ENCODE data around the gene ERG28.
A peak's percentile ranks its signal among the peaks of the same experiment; 100 is the strongest.

The ERG28 gene

GRCh38 chr14:75640876-75641275 lies 19.8 kb downstream of the ERG28 start:
- TF ChIP-seq, protein P1, sequence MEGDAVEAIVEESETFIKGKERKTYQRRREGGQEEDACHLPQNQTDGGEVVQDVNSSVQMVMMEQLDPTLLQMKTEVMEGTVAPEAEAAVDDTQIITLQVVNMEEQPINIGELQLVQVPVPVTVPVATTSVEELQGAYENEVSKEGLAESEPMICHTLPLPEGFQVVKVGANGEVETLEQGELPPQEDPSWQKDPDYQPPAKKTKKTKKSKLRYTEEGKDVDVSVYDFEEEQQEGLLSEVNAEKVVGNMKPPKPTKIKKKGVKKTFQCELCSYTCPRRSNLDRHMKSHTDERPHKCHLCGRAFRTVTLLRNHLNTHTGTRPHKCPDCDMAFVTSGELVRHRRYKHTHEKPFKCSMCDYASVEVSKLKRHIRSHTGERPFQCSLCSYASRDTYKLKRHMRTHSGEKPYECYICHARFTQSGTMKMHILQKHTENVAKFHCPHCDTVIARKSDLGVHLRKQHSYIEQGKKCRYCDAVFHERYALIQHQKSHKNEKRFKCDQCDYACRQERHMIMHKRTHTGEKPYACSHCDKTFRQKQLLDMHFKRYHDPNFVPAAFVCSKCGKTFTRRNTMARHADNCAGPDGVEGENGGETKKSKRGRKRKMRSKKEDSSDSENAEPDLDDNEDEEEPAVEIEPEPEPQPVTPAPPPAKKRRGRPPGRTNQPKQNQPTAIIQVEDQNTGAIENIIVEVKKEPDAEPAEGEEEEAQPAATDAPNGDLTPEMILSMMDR (conservative IDR thresholded peaks at IDR 0.05; ENCODE audit: low read depth, low read length), result no peak
- no peak overlapping the region for H3K4me3 ChIP-seq (ENCODE audit: low read depth, low read length)
- no peak for DNase-seq (ENCODE audit: low read depth)

DNA sequence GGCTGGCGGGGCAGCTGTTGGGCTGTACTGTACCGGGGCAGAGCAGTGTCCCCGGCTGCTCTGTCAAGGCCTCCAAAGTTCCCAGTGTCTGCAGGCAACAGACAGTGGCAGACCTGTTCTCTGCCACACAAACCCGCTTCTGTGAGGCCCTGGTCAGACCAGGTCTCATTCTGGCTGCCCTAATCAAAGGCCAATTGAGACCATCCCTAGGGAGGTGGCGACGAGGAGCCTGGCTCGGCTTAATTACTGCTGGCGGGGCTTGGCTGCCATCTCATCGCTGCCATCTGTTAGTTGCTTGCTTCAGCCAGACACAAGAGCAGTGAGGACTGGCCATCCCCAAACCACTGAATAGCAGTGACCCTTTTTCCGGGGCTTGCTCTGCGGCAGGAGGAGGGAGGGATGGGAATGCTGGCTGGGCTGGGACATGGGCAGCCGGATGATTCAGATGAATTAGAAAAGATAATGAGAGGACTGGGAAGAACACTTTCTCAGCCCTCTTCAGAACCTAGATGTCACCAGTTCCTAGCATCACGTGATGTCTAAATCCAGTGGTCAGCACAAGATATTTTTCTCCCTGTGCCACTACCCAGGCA lies 24.5 kb downstream of the ERG28 start:
- peak; percentile 60 for DNase-seq (ENCODE audit: low read depth)
- TF ChIP-seq, protein P1 (conservative IDR thresholded peaks at IDR 0.05; ENCODE audit: low read depth, low read length), result no peak
- no peak overlapping the region for H3K4me3 ChIP-seq (ENCODE audit: low read depth, low read length)

DNA sequence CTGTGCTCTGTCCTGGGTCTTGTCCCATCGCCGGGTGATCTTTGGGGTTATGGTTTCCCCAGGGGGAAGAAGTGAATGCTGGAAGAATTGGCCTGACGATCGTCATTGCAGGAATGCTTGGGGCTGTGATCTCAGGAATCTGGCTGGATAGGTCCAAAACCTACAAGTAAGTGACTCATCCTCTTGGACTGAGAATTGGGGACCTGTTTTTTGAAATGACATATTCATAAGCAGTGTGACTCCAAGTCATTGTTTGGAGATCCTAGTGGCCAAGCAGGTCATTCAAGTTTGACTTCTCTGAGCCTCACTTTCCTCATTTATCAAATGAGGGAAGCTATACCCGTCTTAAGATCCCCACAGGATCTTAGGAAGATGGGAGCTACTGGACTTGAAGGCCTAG lies 25.8 kb downstream of the ERG28 start:
- DNase-seq (ENCODE audit: low read depth), result no peak
- no peak overlapping the region for H3K4me3 ChIP-seq (ENCODE audit: low read depth, low read length)
- TF ChIP-seq, protein P1 (conservative IDR thresholded peaks at IDR 0.05; ENCODE audit: low read depth, low read length), result no peak

GRCh38 chr14:75631453-75631831 lies 29.2 kb downstream of the ERG28 start:
- no peak overlapping the region for H3K4me3 ChIP-seq (ENCODE audit: low read depth, low read length)
- DNase-seq (ENCODE audit: low read depth), result no peak
- TF ChIP-seq, protein P1 (conservative IDR thresholded peaks at IDR 0.05; ENCODE audit: low read depth, low read length), result no peak

DNA sequence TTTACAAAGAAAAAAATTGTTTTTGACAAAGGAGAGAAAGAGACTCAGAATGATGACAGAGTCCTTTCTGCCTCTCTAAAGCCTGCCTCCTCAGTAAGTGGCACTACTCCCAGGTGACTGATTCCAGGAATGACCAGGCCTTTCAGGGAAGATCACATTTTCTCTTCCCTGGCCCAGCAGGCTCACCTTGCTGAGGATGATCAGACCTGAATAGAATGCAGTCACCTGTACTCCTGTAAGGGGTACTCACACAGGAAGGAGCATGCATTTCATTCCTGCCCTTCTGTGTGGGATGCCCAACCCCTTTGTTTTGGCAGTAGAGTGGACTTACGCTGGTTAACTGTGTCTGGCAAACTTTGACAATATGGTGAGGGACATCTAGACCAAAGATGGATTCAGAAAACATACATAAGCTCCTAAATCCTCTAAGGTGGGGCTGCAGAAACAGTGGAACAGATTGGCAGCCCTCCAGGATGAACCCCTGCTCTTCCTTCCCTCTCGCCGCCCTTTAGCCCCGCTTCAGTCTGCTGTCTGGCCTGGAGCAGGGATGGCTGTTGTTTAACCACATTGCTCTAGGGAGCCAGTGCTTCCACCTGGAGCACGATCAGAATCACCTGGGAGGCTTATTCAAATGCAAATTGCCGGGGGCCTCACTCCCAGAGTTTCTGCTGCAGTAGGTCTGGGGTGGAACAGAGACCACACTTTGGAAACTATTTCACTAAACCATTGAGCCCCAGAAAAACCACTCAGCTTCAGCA lies 29.8 kb downstream of the ERG28 start:
- TF ChIP-seq, protein P1 (conservative IDR thresholded peaks at IDR 0.05; ENCODE audit: low read depth, low read length), result no peak
- DNase-seq (ENCODE audit: low read depth), result no peak
- no peak overlapping the region for H3K4me3 ChIP-seq (ENCODE audit: low read depth, low read length)

GRCh38 chr14:75628816-75629215 lies 31.9 kb downstream of the ERG28 start:
- no peak overlapping the region for H3K4me3 ChIP-seq (ENCODE audit: low read depth, low read length)
- TF ChIP-seq, protein P1 (conservative IDR thresholded peaks at IDR 0.05; ENCODE audit: low read depth, low read length), result no peak
- DNase-seq (ENCODE audit: low read depth), result no peak

DNA sequence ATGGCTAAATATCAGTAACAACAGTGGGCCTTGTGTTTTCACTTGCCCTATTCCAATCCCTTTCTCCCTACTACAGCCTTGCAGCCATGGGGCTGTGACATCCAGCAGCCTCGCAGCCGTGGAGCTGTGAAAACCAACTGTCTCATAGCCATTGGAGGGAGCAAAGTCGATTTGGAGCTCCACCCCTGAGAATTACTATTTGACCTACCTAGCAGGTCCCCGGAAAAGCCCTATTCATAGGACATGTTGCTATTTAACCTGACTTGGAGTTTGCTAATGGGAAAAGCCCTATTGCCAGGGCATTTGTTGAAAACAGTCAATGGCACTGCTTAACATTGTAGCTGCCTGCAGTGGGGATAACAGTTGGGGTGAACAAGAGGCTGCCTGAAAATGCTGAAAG lies 33.3 kb downstream of the ERG28 start:
- DNase-seq (ENCODE audit: low read depth), result no peak
- H3K4me3 ChIP-seq (ENCODE audit: low read depth, low read length), result no peak overlapping the region
- TF ChIP-seq, protein P1 (conservative IDR thresholded peaks at IDR 0.05; ENCODE audit: low read depth, low read length), result no peak
